C4-2B (cell line): ENCODE results near the gene TSPAN15.
A peak's percentile ranks its signal among the peaks of the same experiment; 100 is the strongest.

Experiments used
- H3K27ac ChIP-seq: fragments of 450-650 bp; 2 replicates; pipeline ENCODE4 v1.5.1; 2017
- CTCF ChIP-seq: fragments of 450-650 bp; conservative IDR thresholded peaks from 2 replicates; pipeline ENCODE4 v1.5.1; 2017; ENCODE audit warnings: mild to moderate bottlenecking
- ZFX ChIP-seq: fragments of 450-650 bp; IDR thresholded peaks from 2 replicates; pipeline ENCODE4 v1.6.1; 2017

TSPAN15 gene

GRCh38 chr10:69425511-69426298 is 25.6 kb upstream of the TSPAN15 start:
- no peak for TF ChIP-seq ZFX
- TF ChIP-seq CTCF = no peak
- H3K27ac ChIP-seq = peak overlapping the region; percentile 76

- H3K27ac ChIP-seq = peak overlapping the region; percentile 76
- TF ChIP-seq ZFX (no peak), CTCF (no peak)
These were observed 24.9 kb upstream of the TSPAN15 start for GRCh38 chr10:69426376-69426727.

GRCh38 chr10:69428165-69428564 is 23.1 kb upstream of the TSPAN15 start:
- no peak for TF ChIP-seq ZFX
- TF ChIP-seq CTCF = no peak
- H3K27ac ChIP-seq = no peak overlapping the region

GRCh38 chr10:69434169-69434568 is 17.1 kb upstream of the TSPAN15 start:
- TF ChIP-seq ZFX (no peak), CTCF (no peak)
- H3K27ac ChIP-seq = no peak overlapping the region

GRCh38 chr10:69434926-69435325 is 16.3 kb upstream of the TSPAN15 start:
- TF ChIP-seq ZFX (no peak), CTCF (no peak)
- no peak overlapping the region for H3K27ac ChIP-seq

- H3K27ac ChIP-seq = no peak overlapping the region
- TF ChIP-seq ZFX (no peak), CTCF (no peak)
These were observed 15.2 kb upstream of the TSPAN15 start for GRCh38 chr10:69435966-69436520.

- no peak for TF ChIP-seq CTCF
- no peak for TF ChIP-seq ZFX
These were observed 13.7 kb upstream of the TSPAN15 start for GRCh38 chr10:69437321-69438259.

More at GRCh38 chr10:69437321-69438259, 13.7 kb upstream of the TSPAN15 start:
- H3K27ac ChIP-seq = peak overlapping the region; percentile 76
